ENCODE results near the gene OR2AG1.

DNA sequence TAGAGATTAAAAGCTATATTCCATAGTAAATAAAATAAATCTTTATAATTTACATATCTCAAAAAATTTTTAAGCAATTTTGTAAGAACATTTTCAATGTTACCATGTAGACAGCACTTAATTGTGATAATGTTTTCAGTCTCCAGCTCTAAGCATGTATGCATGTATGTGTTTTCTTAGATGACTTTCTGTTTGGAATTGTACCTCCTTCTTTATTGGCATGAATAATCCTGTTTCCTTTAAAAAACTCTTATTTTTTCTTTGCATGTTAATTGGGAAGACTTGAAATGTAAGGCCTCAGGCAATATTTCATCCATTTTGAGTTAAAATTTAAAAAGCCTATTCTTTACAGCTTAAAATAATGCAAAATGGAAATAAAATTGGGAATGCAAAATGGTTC, 2.0 kb upstream of the OR2AG1 start:
- TF ChIP-seq, protein P1, sequence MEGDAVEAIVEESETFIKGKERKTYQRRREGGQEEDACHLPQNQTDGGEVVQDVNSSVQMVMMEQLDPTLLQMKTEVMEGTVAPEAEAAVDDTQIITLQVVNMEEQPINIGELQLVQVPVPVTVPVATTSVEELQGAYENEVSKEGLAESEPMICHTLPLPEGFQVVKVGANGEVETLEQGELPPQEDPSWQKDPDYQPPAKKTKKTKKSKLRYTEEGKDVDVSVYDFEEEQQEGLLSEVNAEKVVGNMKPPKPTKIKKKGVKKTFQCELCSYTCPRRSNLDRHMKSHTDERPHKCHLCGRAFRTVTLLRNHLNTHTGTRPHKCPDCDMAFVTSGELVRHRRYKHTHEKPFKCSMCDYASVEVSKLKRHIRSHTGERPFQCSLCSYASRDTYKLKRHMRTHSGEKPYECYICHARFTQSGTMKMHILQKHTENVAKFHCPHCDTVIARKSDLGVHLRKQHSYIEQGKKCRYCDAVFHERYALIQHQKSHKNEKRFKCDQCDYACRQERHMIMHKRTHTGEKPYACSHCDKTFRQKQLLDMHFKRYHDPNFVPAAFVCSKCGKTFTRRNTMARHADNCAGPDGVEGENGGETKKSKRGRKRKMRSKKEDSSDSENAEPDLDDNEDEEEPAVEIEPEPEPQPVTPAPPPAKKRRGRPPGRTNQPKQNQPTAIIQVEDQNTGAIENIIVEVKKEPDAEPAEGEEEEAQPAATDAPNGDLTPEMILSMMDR (IDR thresholded peaks at IDR 0.05): no peak
- TF ChIP-seq POLR2A (IDR thresholded peaks at IDR 0.05): no peak
